HG03342 (cell line): Measurements from ENCODE around the gene OTX2.

Experiments used
- ATAC-seq: cut with Tn5 transposase; IDR thresholded peaks from one replicate; pipeline ENCODE4 v1.9.1; 2021; ENCODE audit warnings: mild to moderate bottlenecking, moderate library complexity; ENCODE audit not compliant: unreplicated experiment

Gene OTX2

DNA sequence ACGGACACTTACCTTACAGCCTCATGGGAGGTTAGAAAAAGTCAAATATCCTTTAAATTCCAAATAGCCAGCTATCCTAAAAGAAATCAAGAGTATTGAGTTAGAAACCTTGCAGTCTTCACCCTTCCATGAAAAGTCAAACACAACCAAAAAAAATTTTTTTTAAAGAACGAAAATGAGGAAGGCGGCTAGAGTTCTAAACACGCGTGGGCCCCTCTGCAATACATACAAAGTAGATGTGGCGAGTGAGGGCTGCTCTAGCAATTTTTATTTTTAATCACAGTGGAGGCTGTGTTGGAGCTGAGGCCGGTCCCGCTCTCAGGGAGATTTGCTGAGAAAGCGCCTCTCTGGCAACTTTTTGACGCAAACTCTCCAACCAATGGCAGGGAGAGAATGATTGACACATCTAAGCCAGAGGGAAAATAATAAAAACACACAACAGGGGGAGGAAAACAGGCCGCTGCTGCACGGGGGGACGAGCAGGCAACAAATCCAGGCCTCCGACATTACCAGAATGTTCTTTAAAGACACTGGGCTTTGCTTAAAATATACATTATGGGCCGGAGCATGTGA lies at the start of gene OTX2:
OTX2 (minus strand) TSS at position 333 of the 573 bp plus-strand sequence. CDS start 5,023 bp downstream, outside the sequence.
- no peak for ATAC-seq

DNA sequence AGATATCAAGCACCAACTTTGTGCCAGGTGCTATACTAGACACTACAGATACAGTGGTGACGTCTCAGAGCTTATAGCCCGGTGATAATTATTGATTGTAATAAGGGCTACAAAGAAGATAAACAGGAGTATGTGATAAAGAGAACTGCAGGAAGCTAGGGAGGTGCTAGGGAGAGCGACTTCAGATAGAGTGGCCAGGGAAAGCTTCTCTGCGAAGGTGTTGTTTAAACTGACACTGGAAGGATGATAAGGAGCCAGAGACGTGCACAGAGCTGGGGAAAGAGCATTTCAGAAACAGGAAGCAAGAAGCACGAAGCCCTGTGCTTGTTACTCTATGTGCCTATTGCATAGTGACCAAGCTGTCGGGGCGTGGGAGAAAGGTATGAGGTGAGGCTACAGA lies 48.1 kb upstream of the OTX2 start:
- ATAC-seq = no peak

DNA sequence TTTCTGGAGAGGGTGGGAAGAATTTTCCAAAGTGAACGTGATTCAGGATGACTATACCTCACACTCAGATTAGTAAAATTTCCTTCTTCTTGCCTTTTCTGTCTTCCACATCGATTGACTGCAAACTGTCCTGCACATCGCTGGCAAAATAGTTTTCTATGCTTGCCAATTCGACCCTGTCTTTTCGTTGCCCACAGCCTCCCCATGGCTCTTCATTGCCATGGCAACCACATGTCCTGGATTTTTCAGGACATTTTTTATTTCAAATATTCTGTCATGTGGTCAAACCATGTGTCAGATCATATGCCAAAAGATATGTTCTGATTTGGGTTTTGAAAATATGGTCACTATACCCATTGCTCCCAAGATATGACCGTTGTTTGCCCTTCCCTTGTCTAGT lies 46.9 kb upstream of the OTX2 start:
- no peak for ATAC-seq

DNA sequence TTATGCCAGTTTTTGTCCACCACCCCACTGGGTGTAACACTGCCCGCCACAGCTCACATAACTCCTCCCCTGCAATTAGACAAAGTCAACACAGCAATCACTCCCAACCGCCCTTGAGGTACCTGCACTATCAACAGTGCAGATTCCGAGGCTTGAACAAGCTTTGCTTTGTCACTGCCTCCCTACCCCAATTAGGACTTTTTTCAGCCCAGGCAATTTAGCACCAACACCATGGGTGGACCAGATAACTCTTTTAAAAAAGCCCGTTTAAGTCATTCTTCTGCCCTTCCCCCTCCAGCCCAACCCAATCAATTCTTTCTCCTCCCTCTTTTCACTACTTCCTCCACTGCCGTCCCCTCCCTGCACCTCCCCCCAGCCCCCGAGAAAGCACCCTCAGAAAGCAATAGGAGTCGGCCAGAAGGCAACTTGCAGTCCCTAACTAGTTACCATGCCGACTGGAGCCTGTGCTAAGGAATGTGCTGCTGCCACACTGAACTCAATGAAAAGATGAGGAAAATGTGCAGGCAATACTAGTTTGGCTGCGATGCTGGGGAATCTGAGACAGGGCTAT lies 45.7 kb upstream of the OTX2 start:
- ATAC-seq = no peak

DNA sequence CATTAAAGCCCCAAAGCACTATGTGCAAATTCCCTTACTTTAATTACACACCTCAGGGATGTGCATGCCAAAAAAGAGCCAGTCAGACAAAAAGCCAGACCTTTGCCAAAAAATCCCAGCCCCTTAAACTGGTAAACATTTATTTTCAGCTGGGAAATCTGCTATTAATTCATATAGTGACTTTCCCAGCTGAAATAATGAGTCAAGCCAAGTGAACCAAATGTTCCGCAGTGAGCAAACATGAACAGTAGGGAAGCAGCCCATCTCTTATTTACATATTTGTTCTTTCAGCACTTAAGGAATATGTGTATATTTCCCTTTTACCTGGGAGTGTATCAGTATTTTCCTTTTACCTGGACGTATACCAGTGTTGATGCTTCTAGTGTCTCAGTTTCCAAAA lies 44.0 kb upstream of the OTX2 start:
- ATAC-seq = no peak

DNA sequence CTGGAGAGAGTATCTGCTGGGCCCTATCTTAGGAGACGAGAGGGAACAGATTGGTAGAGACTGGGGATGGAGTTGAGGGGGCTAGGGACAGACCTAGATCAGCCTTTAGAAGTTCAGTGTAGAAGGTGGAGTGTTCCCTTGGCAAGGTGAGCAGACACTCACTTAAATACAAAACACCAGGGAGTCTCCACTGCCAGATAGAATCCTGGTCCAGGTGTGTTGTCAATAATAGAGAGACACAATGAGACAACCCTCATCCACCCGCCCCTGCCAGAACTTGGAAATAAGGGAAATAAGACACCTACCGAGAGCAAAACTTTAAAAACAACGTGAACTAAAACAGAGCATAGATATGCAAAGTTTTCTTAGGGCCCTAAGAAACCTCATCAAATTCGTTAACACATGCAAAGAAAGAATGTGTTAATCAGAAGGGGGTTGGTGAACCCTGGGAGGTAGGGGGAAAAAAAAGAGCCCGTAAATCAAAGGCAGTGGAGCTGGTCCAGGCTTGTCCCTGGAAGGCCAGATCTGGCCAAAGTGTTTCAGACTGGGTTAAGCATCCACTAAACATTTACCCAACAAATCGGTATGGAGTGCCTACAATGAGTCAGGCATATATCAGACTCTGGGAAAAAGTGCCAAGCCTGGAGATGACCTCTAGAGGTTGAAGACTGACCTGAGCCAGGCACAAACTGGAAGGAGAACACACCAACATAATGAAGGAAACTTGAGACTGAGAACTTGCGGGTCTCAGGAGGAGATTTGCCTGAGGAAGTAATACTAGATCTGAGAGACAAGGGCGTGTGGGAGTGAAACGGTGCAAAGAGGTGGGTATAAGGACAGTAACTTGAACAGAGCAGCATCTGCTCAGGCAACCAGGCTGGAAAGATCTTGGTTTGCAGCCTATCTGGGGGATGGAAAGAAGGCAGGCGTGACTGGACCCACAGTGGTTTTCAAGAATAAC lies 37.0 kb upstream of the OTX2 start:
- no peak for ATAC-seq

DNA sequence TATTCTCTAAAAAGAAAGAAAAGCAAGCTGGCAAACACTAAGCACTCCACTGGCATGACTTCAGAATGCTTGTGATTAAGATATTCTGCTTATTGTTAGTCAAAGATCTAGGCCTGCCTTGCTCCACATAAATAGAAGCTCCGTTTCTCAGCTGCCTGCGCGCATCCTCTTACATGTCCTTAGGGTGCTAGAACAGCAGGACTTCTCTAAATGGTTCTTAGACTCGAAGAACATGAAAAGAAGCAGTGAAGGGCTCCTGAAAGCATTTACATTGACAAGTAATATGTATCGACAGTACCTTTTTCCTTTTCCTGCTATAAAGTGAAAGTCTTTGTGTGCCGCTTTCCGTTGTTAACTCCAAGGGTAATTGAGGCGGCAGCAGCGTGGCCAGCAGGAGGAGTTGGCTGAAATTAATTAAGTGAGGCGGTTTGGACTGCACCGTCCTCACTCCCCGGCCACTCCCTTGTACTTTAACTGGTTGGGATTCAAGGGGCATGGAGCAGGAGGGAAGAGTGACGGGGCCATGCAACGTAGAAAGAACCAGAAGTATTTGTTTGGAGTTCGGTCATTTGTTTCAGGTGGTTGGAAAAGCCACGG lies 34.2 kb upstream of the OTX2 start:
- ATAC-seq = no peak

DNA sequence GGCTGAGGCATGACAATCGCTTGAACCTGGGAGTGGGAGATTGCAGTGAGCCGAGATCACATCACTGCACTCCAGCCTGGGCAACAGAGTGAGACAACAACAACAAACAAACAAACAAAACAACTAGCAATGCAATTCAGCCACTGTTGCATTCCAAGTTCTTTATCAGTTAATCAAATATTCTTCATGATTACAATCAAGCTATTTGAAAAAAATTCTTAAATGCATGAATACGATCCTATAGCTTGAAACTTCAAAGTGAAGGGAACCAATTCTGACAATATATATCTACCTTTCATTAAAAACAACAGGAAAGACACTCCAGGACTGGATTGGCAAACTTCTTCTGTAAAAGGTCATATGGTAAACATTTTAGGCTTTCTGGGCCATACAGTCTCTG lies 31.3 kb upstream of the OTX2 start:
- no peak for ATAC-seq

DNA sequence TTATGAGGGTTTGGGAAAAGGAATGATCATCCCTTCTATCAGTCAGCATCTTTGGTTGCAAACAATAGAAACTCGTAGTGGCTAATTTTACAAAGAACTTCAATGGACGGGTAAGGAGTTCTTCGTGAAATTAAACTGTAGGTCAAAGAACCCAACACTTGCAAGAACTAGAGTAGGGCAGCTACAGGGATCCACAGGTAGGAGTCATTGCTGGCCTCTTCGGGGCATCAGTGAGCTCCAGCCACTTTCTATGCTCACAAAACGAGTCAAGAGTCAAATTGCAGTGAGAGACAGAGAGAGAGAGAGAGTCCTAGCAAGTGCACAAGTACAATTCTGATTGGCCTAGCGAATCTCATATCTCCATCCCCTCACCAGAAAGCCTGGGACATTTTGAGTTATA lies 29.9 kb upstream of the OTX2 start:
- ATAC-seq = no peak

DNA sequence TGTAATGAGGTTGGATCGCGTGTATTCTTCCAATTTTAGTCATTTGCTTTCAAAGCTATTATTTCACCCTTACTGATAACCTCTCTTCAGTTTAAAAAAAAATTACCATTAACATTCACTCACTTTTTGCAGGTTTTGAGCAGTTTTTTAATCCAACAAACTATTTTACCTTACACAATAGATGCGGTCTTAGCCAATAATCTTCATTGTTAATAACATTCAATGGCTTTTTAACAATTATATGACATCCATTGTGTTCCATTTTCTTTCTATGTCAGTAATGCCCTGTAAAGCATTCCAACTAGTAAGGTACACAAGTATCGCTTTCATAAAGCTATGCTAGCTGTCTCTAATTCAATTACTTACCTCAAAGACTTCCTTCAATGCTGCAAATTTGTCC lies 18.9 kb upstream of the OTX2 start:
- no peak for ATAC-seq

DNA sequence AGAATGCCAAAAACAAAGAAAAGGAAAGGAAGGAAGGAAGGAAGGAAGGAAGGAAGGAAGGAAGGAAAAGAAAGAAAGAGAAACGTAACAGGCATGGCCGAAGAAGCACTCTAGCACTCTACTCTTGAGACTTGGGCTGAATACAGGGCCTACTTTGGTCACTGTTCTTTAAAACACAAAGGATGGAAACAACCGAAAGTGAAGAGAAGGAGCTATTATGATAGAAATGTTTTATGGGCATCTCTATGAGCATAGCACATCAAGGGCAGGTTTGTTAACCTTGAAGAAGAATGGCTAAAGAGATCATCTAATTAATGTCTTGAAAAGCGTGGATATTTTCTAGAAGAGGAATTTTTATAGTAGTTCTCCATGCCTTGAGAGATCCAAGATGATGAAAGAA lies 15.9 kb upstream of the OTX2 start:
- no peak for ATAC-seq

DNA sequence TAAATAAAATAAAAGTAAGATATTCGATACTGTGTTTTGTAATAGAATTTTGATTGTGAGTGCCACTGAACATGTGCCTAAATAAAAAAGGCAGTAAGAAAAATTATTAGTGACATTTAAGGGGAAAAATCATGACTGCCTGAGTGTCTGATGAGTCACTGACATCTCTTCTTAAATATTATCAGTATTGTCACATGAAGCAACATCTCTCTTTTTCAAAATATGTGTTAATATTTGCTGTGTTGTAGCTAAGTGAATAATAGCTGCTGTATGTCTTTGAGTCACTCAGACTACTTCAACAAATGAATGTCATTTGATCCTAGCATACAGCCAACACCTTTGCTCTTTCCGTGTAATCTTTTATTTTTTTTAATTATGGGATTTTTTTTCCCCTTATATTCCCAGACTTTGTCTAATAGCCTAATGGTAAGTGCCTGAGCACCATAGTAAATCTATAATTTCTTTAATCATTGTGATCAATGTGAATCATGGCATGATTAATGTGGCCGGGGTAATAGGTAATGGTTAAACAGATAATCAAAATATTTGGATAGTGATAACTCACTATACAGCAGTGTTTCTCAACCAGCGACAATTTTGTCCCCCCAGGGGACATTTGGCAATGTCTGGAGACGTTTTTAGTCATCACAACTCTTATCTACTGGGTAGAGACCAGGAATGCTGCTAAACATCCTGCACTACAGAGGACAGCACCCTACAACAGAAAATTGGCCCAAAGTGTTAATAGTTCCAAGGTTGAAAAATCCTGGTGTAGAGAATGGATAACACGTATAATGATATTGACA lies 11.7 kb upstream of the OTX2 start:
- no peak for ATAC-seq

DNA sequence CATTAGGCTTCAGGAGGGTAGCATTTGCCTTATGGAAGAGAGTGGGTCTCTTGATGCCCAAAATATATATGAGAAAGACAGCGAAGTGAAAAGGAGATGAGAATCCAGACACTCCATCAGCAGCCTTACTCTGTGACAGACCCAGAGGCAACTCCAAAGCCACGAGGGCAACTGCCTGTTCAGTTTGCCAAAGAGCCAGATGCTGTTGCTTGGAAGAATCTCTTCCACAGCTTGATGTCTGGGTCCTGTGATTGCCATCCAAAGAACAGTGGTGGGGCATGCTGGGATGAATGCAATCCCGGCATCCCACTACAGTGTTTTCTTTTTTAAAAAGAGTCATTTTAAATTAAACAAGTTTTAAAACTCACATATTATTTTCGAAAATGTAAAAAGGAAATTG lies 10.9 kb upstream of the OTX2 start:
- ATAC-seq = no peak

DNA sequence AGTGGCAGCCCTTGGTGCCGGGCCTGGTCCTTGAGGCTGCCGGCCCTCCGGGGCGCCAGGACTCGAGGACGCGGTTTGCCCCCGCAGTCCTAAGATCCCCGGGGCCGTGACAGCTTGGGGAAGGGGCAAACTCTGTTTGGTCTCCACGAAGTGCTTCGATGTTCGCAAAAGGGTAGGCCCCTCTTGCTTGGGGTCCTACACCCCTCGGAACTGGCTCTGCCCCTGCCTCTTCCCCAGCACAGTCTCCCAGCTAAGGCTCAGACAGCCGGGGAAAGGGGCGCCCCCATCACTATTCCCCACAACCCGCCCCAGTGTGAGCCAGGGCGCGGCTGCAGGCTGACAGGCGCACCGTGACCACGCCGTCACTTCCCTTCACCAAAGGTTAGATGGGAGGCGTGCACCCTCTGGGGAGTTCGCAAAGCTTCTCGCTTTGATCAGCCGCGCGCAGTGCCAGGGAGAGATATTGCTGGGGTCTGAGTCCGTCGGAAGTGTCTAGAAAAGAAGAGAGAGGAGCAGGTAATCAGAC lies 7.2 kb upstream of the OTX2 start:
- no peak for ATAC-seq

DNA sequence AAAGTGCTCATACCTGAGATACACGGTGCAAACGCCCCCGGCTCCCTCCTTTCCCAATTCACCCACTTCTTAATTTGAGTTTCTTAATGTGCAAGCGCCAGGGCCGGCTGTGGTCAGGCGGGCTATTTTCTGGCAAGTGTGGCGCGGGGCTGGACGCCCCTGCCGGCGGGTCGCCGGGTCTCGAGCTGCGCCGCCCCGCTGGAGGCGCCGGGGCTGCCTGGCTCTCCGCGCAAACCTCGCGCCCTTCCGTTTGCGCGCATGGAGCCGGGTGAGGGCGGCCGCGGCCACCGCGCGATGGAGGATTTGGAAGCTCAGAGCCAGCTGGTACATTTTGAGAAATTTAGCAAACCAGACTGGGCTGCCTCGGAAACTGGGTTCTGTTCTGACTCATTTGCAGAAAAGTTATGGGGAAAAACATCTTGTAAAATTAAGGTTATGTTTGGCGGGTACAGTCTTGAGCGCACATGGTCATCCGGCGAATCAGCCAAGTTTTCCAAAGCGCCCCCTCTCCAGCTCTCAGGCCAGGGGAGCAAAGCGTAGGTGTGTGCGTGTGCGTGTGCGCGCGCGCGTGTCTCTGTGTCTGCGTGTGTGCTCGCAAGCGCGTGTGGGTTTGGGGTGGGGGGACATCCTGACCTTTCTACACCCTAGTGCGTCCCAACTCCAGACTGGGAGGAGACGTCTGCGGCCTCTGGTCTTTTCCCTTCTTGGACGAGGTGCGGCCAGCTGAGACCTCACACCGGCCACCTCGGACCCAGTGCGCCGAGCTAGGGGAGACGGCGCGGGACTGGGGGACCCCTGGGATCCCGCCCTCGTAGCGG lies 6.5 kb upstream of the OTX2 start:
- ATAC-seq = no peak

DNA sequence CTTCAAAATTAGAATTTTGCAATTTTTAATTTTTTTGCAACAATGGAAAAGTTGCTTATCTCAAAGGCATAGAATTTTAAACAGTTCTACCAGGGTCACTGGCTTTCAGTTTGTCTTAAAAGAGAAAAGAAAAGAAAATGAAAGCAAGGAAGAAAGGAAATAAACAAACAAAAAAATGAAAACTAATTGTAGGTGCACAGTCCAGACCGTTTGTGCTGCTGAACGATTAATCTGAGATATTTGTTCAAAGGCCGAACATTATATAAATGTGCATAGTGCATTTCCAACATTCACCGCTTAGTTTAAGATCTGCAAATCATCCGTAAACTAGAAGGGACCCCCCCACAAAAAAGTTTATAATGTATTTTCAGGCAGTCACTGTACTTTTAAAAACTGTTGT lies 5.5 kb upstream of the OTX2 start:
- no peak for ATAC-seq

DNA sequence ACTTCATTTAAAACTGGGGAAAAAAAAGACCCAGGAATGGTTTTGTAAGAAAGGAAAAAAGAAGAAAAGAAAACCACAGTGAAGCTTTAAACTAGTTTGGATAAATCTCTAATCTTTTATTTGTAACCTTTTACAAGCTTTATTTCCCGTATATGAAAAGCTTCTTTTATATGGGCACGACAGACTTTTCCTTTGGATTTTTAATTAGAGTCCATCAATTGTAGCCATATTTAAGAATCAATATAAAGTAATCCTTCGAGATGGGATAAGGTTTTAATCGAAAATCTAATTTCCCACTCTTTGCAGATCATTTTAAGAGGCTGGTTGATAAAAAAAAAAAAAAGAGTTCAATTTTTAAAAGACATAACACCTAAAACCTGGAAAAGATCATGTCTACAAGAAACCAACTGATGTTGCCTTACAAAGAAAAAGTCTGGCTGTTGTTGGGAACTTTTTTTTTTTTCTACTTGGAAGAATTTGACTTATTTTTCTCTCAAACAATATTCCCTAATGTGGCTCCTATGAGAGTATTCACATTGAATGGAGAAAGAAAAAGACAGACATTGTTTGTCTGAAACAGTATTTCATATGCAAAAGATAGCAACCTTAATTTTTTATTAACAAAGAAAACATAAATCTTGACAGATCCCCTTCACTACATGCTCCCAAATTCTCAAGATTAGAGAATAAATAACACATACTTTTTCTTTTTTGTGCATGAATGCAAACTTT lies 4.9 kb upstream of the OTX2 start:
- no peak for ATAC-seq

DNA sequence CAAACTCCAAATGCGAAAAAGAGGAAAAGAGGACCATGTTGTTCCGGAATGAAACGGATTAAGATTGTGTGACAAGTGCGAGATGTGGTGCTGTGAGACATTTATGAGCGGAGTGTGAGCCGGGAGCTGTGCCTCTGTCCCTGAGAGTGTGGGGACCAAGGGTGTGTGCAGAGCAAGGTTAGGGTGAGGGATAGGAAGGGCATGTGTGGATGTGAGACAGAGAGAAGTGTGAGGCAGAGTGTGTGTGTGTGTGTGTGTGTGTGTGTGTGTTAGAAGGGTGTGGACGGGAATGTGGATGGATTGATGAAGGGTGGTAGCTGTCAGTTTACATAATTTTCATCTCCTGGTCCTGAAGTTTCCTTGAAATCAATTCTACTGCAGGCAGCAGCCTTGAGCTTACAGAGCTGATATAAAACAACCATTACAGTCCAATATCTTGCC lies 4.3 kb upstream of the OTX2 start:
- ATAC-seq = no peak

DNA sequence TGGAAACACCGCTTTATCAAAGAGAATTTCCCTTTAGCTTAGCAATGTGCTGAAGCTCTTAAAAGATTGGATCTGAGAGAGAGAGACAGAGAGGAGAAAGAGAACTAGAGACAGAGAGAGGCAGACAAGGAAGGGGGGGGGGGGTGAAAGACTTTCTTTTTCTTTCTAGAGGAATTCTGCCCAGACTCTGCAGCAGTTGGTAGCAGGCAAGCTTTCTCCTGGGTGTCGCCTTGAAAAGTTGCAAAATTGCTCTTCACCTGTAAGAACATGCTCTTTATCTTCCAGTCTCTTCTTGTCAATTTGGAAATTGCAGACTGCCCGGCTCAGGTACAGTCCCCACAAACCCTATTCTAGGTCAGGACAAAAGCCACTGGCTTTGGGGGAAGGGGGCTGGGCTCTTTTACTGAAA lies 2.9 kb upstream of the OTX2 start:
- no peak for ATAC-seq
